Gastrocnemius medialis (tissue), 4 donors: ENCODE results near the gene DDT.
"Not testable (repeated sequence)": the region's sequence is repeated elsewhere in the genome, so short reads cannot be mapped to it uniquely, and the experiment has no call there.

ENCODE experiments used
- POLR2A ChIP-seq, 2 donors: fragments of 450-650 bp; IDR thresholded peaks; one replicate each; pipeline ENCODE4 v1.6.1; 2017; ENCODE audit warnings: antibody characterized with exemption in 2 of 2, mild to moderate bottlenecking in 2 of 2, moderate library complexity in 2 of 2
- TF ChIP-seq, protein P1 (sequence below), 5 experiments: fragments of 450-650 bp in 3 of 5; fragments of 200-600 bp in 2 of 5; sonication (generic) in 2 of 5; IDR thresholded peaks in 4 of 5; conservative IDR thresholded peaks in 1 of 5; 1 replicate in 4 of 5; 2 replicates in 1 of 5; pipeline ENCODE4 v1.5.1; 2016 to 2019; ENCODE audit warnings: antibody characterized with exemption in 5 of 5, mild to moderate bottlenecking in 3 of 5, moderate library complexity in 3 of 5

GRCh38 chr22:23977304-23977703, 3.1 kb upstream of the DDT start:
- not testable (repeated sequence) for TF ChIP-seq POLR2A (IDR thresholded peaks at IDR 0.05)
- TF ChIP-seq, protein P1, sequence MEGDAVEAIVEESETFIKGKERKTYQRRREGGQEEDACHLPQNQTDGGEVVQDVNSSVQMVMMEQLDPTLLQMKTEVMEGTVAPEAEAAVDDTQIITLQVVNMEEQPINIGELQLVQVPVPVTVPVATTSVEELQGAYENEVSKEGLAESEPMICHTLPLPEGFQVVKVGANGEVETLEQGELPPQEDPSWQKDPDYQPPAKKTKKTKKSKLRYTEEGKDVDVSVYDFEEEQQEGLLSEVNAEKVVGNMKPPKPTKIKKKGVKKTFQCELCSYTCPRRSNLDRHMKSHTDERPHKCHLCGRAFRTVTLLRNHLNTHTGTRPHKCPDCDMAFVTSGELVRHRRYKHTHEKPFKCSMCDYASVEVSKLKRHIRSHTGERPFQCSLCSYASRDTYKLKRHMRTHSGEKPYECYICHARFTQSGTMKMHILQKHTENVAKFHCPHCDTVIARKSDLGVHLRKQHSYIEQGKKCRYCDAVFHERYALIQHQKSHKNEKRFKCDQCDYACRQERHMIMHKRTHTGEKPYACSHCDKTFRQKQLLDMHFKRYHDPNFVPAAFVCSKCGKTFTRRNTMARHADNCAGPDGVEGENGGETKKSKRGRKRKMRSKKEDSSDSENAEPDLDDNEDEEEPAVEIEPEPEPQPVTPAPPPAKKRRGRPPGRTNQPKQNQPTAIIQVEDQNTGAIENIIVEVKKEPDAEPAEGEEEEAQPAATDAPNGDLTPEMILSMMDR (IDR thresholded peaks at IDR 0.05 in 4 of 5, conservative IDR thresholded peaks at IDR 0.05 in 1 of 5): not testable (repeated sequence)
